Muscle layer of duodenum (tissue), 2 donors: ENCODE measurements around the gene ATG4C.

ENCODE experiments used
- H3K27ac ChIP-seq: one replicate; pipeline ENCODE4 v1.7.0; 2013; ENCODE audit warnings: mild to moderate bottlenecking, low read length
- H3K27me3 ChIP-seq: one replicate; pipeline ENCODE4 v1.7.0; 2013; ENCODE audit warnings: low read depth, mild to moderate bottlenecking, control low read depth, low read length
- H3K36me3 ChIP-seq, 2 donors: one replicate each; pipeline ENCODE4 v1.7.0; 2013; ENCODE audit warnings: low read length in 2 of 2, control low read depth in 1 of 2, mild to moderate bottlenecking in 1 of 2; ENCODE audit not compliant: insufficient read depth in 2 of 2, control insufficient read depth in 1 of 2
- H3K4me1 ChIP-seq, 2 donors: one replicate each; pipeline ENCODE4 v1.7.0; 2013; ENCODE audit warnings: low read length in 2 of 2, mild to moderate bottlenecking in 2 of 2, control low read depth in 1 of 2, moderate library complexity in 1 of 2; ENCODE audit not compliant: insufficient read depth in 2 of 2, control insufficient read depth in 1 of 2
- H3K4me3 ChIP-seq, 2 donors: one replicate each; pipeline ENCODE4 v1.7.0; 2013; ENCODE audit warnings: low read length in 2 of 2, low read depth in 1 of 2, mild to moderate bottlenecking in 1 of 2
- H3K9me3 ChIP-seq, 2 donors: one replicate each; pipeline ENCODE4 v1.7.0; 2013; ENCODE audit warnings: low read length in 2 of 2, control low read depth in 1 of 2, mild to moderate bottlenecking in 1 of 2; ENCODE audit not compliant: control insufficient read depth in 1 of 2
- donor health status: healthy.

The ATG4C gene

GRCh38 chr1:62887799-62888507, 104.0 kb downstream of the ATG4C start:
- no peaks in the 10 kb centered on the region for H3K9me3 ChIP-seq
- H3K27ac ChIP-seq: no peak overlapping the region
- H3K27me3 ChIP-seq: no peaks in the 10 kb centered on the region
- H3K4me1 ChIP-seq: no peaks in the 10 kb centered on the region
- H3K4me3 ChIP-seq: no peak overlapping the region
- H3K36me3 ChIP-seq: no peaks in the 10 kb centered on the region

DNA sequence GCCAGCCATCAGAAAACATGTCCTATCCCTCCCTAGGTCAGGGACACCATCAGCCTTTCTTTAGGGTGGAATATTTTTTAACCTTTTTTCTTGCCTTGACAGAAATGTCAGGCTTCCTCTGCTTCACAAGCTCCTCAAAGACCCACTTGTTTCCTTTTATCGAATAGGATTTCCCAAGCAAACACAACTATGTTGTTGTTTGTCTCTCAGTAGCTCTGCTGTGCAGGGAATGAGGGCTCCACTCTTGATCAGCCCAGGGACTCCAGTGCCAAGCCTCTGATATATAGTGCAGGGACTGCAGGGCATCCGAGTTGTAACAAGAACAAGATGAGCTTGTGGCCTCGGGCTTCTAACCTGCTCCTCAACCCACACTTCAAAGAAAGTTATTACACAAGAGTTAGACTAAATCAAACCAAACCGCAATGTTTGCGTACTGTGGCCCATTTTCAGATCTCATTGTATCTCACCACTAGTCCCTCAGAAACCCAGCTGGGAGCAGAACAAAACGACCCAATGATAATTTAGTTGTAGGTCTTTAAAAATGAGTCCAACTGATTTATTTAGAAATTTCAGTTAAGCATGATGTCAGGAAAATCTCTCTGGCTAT, 108.1 kb downstream of the ATG4C start:
- Histone ChIP-seq H3K27me3 (no peaks in the 10 kb centered on the region), H3K27ac (no peak overlapping the region), H3K36me3 (no peaks in the 10 kb centered on the region), H3K4me1 (no peaks in the 10 kb centered on the region), H3K4me3 (no peak overlapping the region), H3K9me3 (no peaks in the 10 kb centered on the region)

- H3K4me1 ChIP-seq: no peaks in the 10 kb centered on the region
- H3K9me3 ChIP-seq: no peaks in the 10 kb centered on the region
- H3K4me3 ChIP-seq: no peak overlapping the region
- H3K36me3 ChIP-seq: no peaks in the 10 kb centered on the region
- no peaks in the 10 kb centered on the region for H3K27me3 ChIP-seq
- H3K27ac ChIP-seq: no peak overlapping the region
Measured at GRCh38 chr1:62897788-62898187, 113.9 kb downstream of the ATG4C start.

- Histone ChIP-seq H3K27ac (no peak overlapping the region), H3K9me3 (no peaks in the 10 kb centered on the region), H3K27me3 (no peaks in the 10 kb centered on the region), H3K4me3 (no peak overlapping the region), H3K36me3 (no peaks in the 10 kb centered on the region), H3K4me1 (no peaks in the 10 kb centered on the region)
Measured at GRCh38 chr1:62900566-62900965, 116.6 kb downstream of the ATG4C start.

DNA sequence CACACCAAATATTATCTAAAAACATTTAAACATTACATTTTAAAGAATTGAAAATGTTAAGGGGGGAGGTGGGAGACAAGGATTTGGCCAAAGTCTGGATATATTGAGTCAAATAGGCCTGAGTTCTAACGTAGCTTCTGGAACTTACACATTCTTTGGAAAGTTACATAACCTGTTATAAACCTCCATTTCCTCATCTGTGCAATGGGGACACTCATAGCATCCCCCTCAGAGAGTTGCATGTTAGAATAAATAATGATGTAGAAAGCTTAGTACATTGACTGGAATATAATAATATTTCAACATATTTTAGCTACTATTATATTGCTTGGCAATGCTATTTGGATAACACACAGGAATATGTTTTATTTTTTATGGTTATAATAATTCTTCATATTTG, 117.7 kb downstream of the ATG4C start:
- Histone ChIP-seq H3K4me1 (no peaks in the 10 kb centered on the region), H3K27me3 (no peaks in the 10 kb centered on the region), H3K27ac (no peak overlapping the region), H3K9me3 (no peaks in the 10 kb centered on the region), H3K4me3 (no peak overlapping the region), H3K36me3 (no peaks in the 10 kb centered on the region)

GRCh38 chr1:62903522-62903921, 119.6 kb downstream of the ATG4C start:
- no peaks in the 10 kb centered on the region for H3K4me1 ChIP-seq
- no peak overlapping the region for H3K27ac ChIP-seq
- no peak overlapping the region for H3K4me3 ChIP-seq
- no peaks in the 10 kb centered on the region for H3K36me3 ChIP-seq
- no peaks in the 10 kb centered on the region for H3K27me3 ChIP-seq
- no peaks in the 10 kb centered on the region for H3K9me3 ChIP-seq

DNA sequence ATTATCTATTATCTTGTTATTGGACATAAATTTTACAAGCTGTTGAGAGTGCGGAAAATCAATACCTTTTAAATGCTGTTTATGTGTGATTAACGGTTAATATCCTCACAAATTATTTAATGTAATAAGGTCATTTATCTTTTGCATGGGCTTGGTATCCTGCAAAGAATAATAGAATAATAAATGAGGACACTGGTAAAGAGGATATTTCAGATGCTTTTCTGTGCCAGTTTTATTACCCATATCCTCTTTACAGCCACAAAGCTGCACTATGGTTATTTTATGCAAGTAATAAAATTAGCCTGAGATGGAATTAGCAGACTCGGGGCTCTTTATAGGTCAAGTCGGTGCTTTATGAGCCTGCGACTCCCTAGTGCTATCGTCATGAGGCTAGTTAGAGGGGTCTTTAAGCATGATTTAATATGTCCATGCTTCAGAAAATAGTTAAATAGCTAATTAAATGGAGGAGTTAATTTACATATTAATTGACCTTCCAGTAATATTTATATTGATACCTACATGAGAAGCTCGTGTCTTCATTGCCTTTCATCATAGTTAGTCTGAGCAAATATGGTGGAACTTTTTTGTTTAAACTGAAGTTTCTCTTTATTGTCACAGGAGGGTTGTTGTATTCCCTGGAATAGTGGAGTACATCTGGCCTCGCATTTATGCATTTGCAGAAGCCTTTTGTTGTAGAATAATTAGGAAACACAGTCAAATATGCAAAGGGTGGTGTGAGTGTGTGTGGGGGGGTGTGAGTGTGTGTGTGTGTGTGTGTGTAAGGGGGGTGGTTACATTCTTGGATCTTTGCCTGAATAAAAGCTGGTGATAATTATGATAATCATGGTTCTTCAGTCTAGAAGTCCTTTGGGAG, 120.3 kb downstream of the ATG4C start:
- no peak overlapping the region for H3K27ac ChIP-seq
- no peaks in the 10 kb centered on the region for H3K9me3 ChIP-seq
- no peak overlapping the region for H3K4me3 ChIP-seq
- H3K36me3 ChIP-seq: no peaks in the 10 kb centered on the region
- H3K4me1 ChIP-seq: no peaks in the 10 kb centered on the region
- no peaks in the 10 kb centered on the region for H3K27me3 ChIP-seq

- H3K4me1 ChIP-seq: no peaks in the 10 kb centered on the region
Measured at GRCh38 chr1:62904856-62905225, 120.9 kb downstream of the ATG4C start.

DNA sequence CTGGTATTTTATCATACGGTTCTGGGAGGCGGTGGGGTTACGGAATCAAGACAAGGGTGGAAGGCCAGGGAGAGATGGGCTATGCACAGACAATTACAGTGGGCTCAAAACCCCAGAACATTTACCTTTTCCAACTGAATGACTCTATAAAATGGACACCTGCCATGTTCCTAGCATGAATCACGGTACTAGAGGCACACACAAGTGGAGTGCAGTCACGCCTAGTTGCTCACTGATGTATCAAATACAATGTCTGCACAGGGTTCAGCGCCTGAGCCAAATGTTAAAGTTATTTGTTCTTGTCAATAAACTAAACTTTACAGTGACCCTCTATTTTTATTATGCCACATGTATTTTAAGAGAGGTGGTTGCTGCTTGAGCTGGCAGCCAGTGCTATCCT, 121.4 kb downstream of the ATG4C start:
- H3K27ac ChIP-seq: no peak overlapping the region
- H3K4me1 ChIP-seq: no peaks in the 10 kb centered on the region
- no peak overlapping the region for H3K4me3 ChIP-seq
- no peaks in the 10 kb centered on the region for H3K36me3 ChIP-seq
- no peaks in the 10 kb centered on the region for H3K9me3 ChIP-seq
- no peaks in the 10 kb centered on the region for H3K27me3 ChIP-seq

More at GRCh38 chr1:62904856-62905225, 120.9 kb downstream of the ATG4C start:
- Histone ChIP-seq H3K27ac (no peak overlapping the region), H3K4me3 (no peak overlapping the region), H3K36me3 (no peaks in the 10 kb centered on the region), H3K27me3 (no peaks in the 10 kb centered on the region), H3K9me3 (no peaks in the 10 kb centered on the region)

DNA sequence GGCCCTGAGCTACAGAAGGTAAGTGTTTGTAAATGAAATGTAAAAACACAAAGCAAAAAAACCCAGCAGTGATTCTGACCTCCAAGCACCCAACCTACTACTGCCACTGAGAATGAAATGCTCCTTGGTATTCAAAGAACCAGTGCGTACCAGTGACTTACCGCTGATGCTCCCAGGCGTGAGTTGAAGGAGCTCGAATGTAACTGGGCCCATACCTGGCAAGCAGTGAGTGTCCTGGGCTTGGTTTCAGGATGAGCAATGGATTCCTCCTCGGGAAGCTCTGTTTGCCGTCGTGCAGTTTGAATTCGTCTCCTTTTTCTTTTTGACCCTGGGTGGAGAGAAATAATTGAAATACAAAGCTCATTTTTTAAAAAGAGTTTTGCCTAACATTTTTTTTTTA, 121.9 kb downstream of the ATG4C start:
- H3K27ac ChIP-seq: no peak overlapping the region
- H3K4me3 ChIP-seq: no peak overlapping the region
- H3K36me3 ChIP-seq: no peaks in the 10 kb centered on the region
- H3K9me3 ChIP-seq: no peaks in the 10 kb centered on the region
- H3K4me1 ChIP-seq: no peaks in the 10 kb centered on the region
- no peaks in the 10 kb centered on the region for H3K27me3 ChIP-seq

DNA sequence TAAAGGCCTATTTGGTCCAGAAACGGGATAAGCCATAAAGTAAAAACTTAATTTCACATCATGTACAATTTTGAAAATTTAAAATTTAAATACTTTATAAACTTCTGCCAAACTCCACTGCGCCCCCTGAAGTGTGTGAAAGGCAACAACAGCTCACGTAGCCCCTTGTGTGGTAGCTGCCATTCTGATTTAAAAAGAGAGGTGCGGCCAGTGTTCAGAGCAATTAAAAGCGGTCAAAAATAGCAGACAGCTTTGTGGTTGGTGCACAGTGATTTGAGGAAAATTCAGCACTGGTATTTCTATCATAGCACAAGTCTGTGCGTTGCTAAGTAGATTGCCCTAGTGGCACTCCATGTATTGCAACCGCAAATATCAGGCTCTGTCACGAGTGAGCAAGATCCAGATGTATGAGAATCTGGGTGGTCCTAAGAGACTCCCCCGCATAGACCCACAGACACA, 122.5 kb downstream of the ATG4C start:
- H3K4me1 ChIP-seq: no peaks in the 10 kb centered on the region
- H3K36me3 ChIP-seq: no peaks in the 10 kb centered on the region
- H3K27ac ChIP-seq: no peak overlapping the region
- H3K4me3 ChIP-seq: no peak overlapping the region
- H3K9me3 ChIP-seq: peaks cover 0 to 3% of the 10 kb centered on the region in 2 donors
- no peaks in the 10 kb centered on the region for H3K27me3 ChIP-seq
